ENCODE measurements around the gene IFNK.

Gene IFNK

DNA sequence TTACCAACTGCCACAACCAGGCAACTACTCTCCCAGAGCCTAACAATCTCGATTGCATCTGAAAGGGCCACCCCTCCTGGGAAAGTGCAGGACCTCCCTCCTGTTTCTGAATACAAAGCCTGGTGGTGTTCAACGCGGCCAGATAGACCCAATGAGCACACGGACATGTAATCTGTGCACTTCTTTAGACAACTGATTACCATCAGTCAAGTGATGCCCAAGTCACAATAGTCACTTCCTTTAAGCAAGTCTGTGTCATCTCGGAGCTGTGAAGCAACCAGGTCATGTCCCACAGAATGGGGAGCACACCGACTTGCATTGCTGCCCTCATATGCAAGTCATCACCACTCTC lies 48.5 kb downstream of the IFNK start:
- DNase-seq = peak in 16 of 58 donors; percentile 36 to 77 (median 62)

DNA sequence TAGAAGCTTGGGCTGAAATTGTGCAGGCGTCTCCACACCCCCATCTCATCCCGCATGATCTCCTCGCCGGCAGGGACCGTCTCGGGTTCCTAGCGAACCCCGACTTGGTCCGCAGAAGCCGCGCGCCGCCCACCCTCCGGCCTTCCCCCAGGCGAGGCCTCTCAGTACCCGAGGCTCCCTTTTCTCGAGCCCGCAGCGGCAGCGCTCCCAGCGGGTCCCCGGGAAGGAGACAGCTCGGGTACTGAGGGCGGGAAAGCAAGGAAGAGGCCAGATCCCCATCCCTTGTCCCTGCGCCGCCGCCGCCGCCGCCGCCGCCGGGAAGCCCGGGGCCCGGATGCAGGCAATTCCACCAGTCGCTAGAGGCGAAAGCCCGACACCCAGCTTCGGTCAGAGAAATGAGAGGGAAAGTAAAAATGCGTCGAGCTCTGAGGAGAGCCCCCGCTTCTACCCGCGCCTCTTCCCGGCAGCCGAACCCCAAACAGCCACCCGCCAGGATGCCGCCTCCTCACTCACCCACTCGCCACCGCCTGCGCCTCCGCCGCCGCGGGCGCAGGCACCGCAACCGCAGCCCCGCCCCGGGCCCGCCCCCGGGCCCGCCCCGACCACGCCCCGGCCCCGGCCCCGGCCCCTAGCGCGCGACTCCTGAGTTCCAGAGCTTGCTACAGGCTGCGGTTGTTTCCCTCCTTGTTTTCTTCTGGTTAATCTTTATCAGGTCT lies 49.0 kb downstream of the IFNK start, which contains the start of gene C9orf72:
C9orf72 (minus strand) TSS at position 564 of the 716 bp plus-strand sequence. CDS start 6,361 bp downstream, outside the sequence.
- peak in 56 of 58 donors; percentile 61 to 99 (median 86) for DNase-seq

DNA sequence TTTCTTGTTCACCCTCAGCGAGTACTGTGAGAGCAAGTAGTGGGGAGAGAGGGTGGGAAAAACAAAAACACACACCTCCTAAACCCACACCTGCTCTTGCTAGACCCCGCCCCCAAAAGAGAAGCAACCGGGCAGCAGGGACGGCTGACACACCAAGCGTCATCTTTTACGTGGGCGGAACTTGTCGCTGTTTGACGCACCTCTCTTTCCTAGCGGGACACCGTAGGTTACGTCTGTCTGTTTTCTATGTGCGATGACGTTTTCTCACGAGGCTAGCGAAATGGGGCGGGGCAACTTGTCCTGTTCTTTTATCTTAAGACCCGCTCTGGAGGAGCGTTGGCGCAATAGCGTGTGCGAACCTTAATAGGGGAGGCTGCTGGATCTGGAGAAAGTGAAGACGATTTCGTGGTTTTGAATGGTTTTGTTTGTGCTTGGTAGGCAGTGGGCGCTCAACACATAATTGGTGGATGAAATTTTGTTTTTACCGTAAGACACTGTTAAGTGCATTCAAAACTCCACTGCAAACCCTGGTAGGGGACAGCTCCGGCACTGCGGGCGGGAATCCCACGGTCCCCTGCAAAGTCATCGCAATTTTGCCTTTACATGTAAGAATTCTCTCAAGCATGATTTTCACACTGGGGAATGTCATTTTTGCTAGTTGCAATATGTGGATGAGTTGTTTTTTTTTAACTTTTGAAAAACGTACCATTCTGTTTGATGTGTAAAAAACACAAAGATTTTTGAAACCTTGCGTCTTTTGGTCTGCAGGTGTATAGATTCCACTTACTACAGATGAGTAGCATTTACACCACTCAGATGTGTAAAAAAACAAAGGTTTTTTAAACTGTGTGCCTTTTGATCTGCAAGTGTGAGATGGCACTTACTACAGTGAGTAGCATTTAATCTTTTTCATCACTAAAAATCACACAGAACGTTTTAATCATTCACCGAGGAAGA lies 49.8 kb downstream of the IFNK start:
- DNase-seq = peak; percentile 71 to 99 (median 93)

Measured in anterior cingulate cortex (tissue), 58 donors.